Stimulated activated CD4-positive, alpha-beta T cell treated with anti-CD3 and anti-CD28 coated beads, TNF-alpha, amount 100 ng/mL, for 4 hours (primary cell): ENCODE results near the gene PPM1N.

Experiments used
- DNase-seq, 3 experiments: peaks; one replicate each; pipeline ENCODE4 v3.0.0-alpha.2; 2020; ENCODE audit warnings: low read depth in 3 of 3

PPM1N gene

GRCh38 chr19:45470762-45471081, 27.5 kb upstream of the PPM1N start:
- DNase-seq, result no peak

GRCh38 chr19:45471111-45471930, 26.9 kb upstream of the PPM1N start:
- no peak for DNase-seq

- DNase-seq, result no peak
Measured at GRCh38 chr19:45471931-45472562, 26.2 kb upstream of the PPM1N start.

- DNase-seq, result no peak
Measured at GRCh38 chr19:45472563-45473366, 25.5 kb upstream of the PPM1N start.

- no peak for DNase-seq
Measured at GRCh38 chr19:45473367-45473681, 24.9 kb upstream of the PPM1N start.

GRCh38 chr19:45473682-45474605, 24.3 kb upstream of the PPM1N start:
- no peak for DNase-seq

- no peak for DNase-seq
Measured at GRCh38 chr19:45474606-45475521, 23.4 kb upstream of the PPM1N start.

- DNase-seq, result no peak
Measured at GRCh38 chr19:45475537-45476291, 22.5 kb upstream of the PPM1N start.

- DNase-seq, result no peak
Measured at GRCh38 chr19:45476304-45476703, 21.9 kb upstream of the PPM1N start.

GRCh38 chr19:45477186-45477585, 21.1 kb upstream of the PPM1N start:
- DNase-seq, result no peak

GRCh38 chr19:45477713-45478453, 20.4 kb upstream of the PPM1N start:
- DNase-seq, result no peak

GRCh38 chr19:45478454-45479238, 19.6 kb upstream of the PPM1N start:
- peak; percentile 82 to 90 (median 86) for DNase-seq

GRCh38 chr19:45483033-45483432, 15.2 kb upstream of the PPM1N start:
- DNase-seq, result no peak

GRCh38 chr19:45484273-45484945, 13.8 kb upstream of the PPM1N start:
- no peak for DNase-seq

GRCh38 chr19:45485305-45486077, 12.8 kb upstream of the PPM1N start:
- DNase-seq, result peak; percentile 93 to 98 (median 96)

GRCh38 chr19:45488708-45489107, 9.5 kb upstream of the PPM1N start:
- DNase-seq, result no peak
